B cell (primary cell): ENCODE results near the gene FRMD4A. TPM values are rescaled to one million over a fixed set of nuclear protein-coding genes. Genes with fewer than 3 reads are reported as not detected.

ENCODE experiments used
- ATAC-seq: fragments of 200-7000 bp; cut with Tn5 transposase; one replicate; pipeline ENCODE4 v1.10.0; 2021; ENCODE audit warnings: low read depth, mild to moderate bottlenecking, moderate number of reproducible peaks, moderate library complexity
- CTCF ChIA-PET: fragments of 350-600 bp; sonication (Branson Sonifier 250); formaldehyde crosslinking; loops from one replicate; lab custom pipeline; 2021; ENCODE audit warnings: antibody characterized with exemption, inconsistent platforms; lab: Charles Lee
- POLR2A ChIA-PET: fragments of 350-600 bp; sonication (Branson Sonifier 250); formaldehyde crosslinking; loops from one replicate; lab custom pipeline; 2021; ENCODE audit warnings: antibody characterized with exemption; lab: Charles Lee
- DNase-seq: peaks from one replicate; pipeline ENCODE4 v3.0.0; 2013
- H2AFZ ChIP-seq: 2 replicates; pipeline ENCODE4 v1.6.1; 2012; ENCODE audit warnings: mild to moderate bottlenecking, low read depth, low read length; ENCODE audit not compliant: insufficient read depth, poor library complexity, severe bottlenecking
- H3K27ac ChIP-seq, 2 donors: 1 replicate in 1 of 2; 2 replicates in 1 of 2; pipeline ENCODE4 v1.5.1; 2012 to 2013; ENCODE audit warnings: low read length in 2 of 2, mild to moderate bottlenecking in 2 of 2, moderate library complexity in 1 of 2
- H3K27me3 ChIP-seq, 4 experiments: fragments of 200-600 bp in 1 of 4; sonication (generic) in 1 of 4; replicated peaks in 1 of 4; 1 replicate in 2 of 4; 2 replicates in 2 of 4; pipeline versions ENCODE4 v1.6.1 to v1.7.0; 2013 to 2016; ENCODE audit warnings: low read length in 3 of 4, mild to moderate bottlenecking in 2 of 4, mixed read lengths in 1 of 4, moderate library complexity in 1 of 4; ENCODE audit not compliant: insufficient read depth in 4 of 4, control insufficient read depth in 3 of 4; ENCODE audit errors: control extremely low read depth in 1 of 4
- H3K36me3 ChIP-seq, 2 experiments: replicated peaks in 1 of 2; 1 replicate in 1 of 2; 2 replicates in 1 of 2; pipeline versions ENCODE4 v1.6.1 to v1.7.1; 2013; ENCODE audit warnings: low read length in 1 of 2; ENCODE audit not compliant: insufficient read depth in 2 of 2, control insufficient read depth in 1 of 2; ENCODE audit errors: control extremely low read depth in 1 of 2, extremely low read depth in 1 of 2
- H3K4me1 ChIP-seq, 2 donors: fragments of 200-600 bp in 1 of 2; sonication (generic) in 1 of 2; 1 replicate in 1 of 2; 2 replicates in 1 of 2; pipeline versions ENCODE4 v1.5.1 to v1.6.1; 2013 to 2017; ENCODE audit warnings: low read length in 2 of 2; ENCODE audit not compliant: control insufficient read depth in 2 of 2, insufficient read depth in 2 of 2
- H3K4me2 ChIP-seq: replicated peaks from 2 replicates; pipeline ENCODE3; 2012; ENCODE audit warnings: mild to moderate bottlenecking, low read depth, low read length; ENCODE audit not compliant: poor library complexity, severe bottlenecking
- H3K4me3 ChIP-seq, 5 experiments: fragments of 200-600 bp in 1 of 5; sonication (generic) in 1 of 5; 1 replicate in 3 of 5; 2 replicates in 2 of 5; pipeline versions ENCODE4 v1.5.1 to v1.7.0; 2011 to 2016; ENCODE audit warnings: low read length in 4 of 5, mild to moderate bottlenecking in 4 of 5, low read depth in 2 of 5, control low read depth in 1 of 5, moderate library complexity in 1 of 5; ENCODE audit not compliant: insufficient read depth in 1 of 5; ENCODE audit errors: control extremely low read depth in 1 of 5, extremely low read depth in 1 of 5
- H3K79me2 ChIP-seq: fragments of 200-600 bp; sonication (generic); one replicate; pipeline ENCODE4 v1.6.0; 2016; ENCODE audit warnings: low read length; ENCODE audit not compliant: control insufficient read depth, insufficient read depth
- H3K9ac ChIP-seq: fragments of 200-600 bp; sonication (generic); 2 replicates; pipeline ENCODE4 v1.6.1; 2017; ENCODE audit warnings: mild to moderate bottlenecking, low read length, moderate library complexity
- H3K9me3 ChIP-seq, 3 donors: one replicate each; pipeline versions ENCODE4 v1.6.1 to v1.7.1; 2013; ENCODE audit warnings: low read length in 2 of 3; ENCODE audit not compliant: control insufficient read depth in 2 of 3, insufficient read depth in 1 of 3; ENCODE audit errors: control extremely low read depth in 1 of 3
- H4K20me1 ChIP-seq: 2 replicates; pipeline ENCODE4 v1.6.0; 2012; ENCODE audit warnings: mild to moderate bottlenecking, low read length; ENCODE audit not compliant: insufficient read depth, control insufficient read depth, poor library complexity, severe bottlenecking
- H3K27ac Mint-ChIP-seq: one replicate; pipeline ENCODE4 v1.8.0; 2021; ENCODE audit warnings: mixed read lengths
- H3K27me3 Mint-ChIP-seq: one replicate; pipeline ENCODE4 v1.8.0; 2021; ENCODE audit warnings: mixed read lengths
- H3K4me1 Mint-ChIP-seq: one replicate; pipeline ENCODE4 v1.8.0; 2021; ENCODE audit warnings: mixed read lengths
- H3K4me3 Mint-ChIP-seq: one replicate; pipeline ENCODE4 v1.8.0; 2021; ENCODE audit warnings: mixed read lengths
- H3K9me3 Mint-ChIP-seq: one replicate; pipeline ENCODE4 v1.8.0; 2022; ENCODE audit warnings: mixed read lengths; ENCODE audit not compliant: insufficient read depth
- EZH2 ChIP-seq: IDR thresholded peaks from 2 replicates; pipeline ENCODE4 v1.6.1; 2012; ENCODE audit warnings: borderline replicate concordance, low read depth, mild to moderate bottlenecking, moderate library complexity, low read length; ENCODE audit not compliant: insufficient read depth, poor library complexity, severe bottlenecking
- WGBS: methylation state at CpG from one replicate; pipeline ENCODE4 v1.1.5; 2013; ENCODE audit warnings: missing lambda C conversion rate; ENCODE audit not compliant: insufficient coverage; 5-methylcytosine and 5-hydroxymethylcytosine counted together
- intact Hi-C: fragments of 100-400 bp; cut with micrococcal nuclease; formaldehyde crosslinking; loops from one replicate; pipeline ENCODE4 v1.10.0; 2022
- polyA plus RNA-seq: library from polyadenylated mRNA; depleted of rRNA; stranded (reverse); fragments of >200 nt; gene quantifications from 2 replicates; pipeline ENCODE4 v1.2.3, GENCODE V29; 2012
- total RNA-seq, 2 donors: library from RNA; stranded (reverse); fragments of 120-200 nt in 1 of 2; gene quantifications; 1 replicate in 1 of 2; 2 replicates in 1 of 2; pipeline versions ENCODE4 v1.2.3 to v1.2.4, GENCODE V29; 2013 to 2022
- TF ChIP-seq, protein P1 (sequence below): fragments of 200-600 bp; IDR thresholded peaks from one replicate; pipeline ENCODE4 v1.8.0; 2022; ENCODE audit warnings: antibody characterized with exemption, mild to moderate bottlenecking

Gene FRMD4A
- total and polyA plus RNA-seq, 2 donors (not counting 1 experiment from before 2014, with no cell fraction given): 0.76 to 3.4 TPM

DNA sequence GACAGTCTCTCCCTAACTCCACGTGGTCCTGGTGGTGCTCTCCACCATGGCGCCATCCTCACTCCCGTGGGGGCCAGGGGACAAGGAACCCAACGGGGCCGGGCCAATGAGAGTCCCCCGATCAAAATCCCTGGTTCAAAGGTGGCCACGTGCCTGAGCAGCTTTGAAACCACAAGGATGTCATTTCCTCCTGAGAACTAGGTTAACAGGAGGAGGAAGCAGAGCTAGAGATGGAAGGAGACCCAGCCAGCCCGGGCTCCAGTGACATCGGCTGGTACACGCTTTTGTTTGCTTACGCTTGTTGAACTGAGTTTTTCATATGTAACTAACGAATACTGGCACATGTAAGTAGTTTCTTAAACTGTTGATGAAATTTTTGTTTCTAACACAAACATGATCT, 682.3 kb downstream of the FRMD4A start:
- intact Hi-C loops: no loop called here
- POLR2A ChIA-PET: interaction anchor here (0.6 kb wide), 1 partner anchor 157 kb away, joined by 3 read pairs; no protein-coding TSS in a partner anchor
- Mint-ChIP-seq H3K4me1 (no peaks in the 10 kb centered on the region), H3K27ac (no peak overlapping the region), H3K9me3 (no peaks in the 10 kb centered on the region), H3K27me3 (no peaks in the 10 kb centered on the region), H3K4me3 (no peak overlapping the region)
- CTCF ChIA-PET: interaction anchor here (0.7 kb wide), 1 partner anchor 134 kb away, joined by 4 read pairs; no protein-coding TSS in a partner anchor
- Histone ChIP-seq H2AFZ (no peak overlapping the region), H3K79me2 (no peaks in the 10 kb centered on the region), H3K27ac (no peak overlapping the region), H3K4me1 (no peaks in the 10 kb centered on the region), H3K9me3 (no peaks in the 10 kb centered on the region), H3K4me3 (no peak overlapping the region), H3K9ac (no peak overlapping the region), H4K20me1 (no peaks in the 10 kb centered on the region), H3K36me3 (peaks cover 0 to 19% of the 10 kb centered on the region in 2 experiments), H3K27me3 (no peaks in the 10 kb centered on the region), H3K4me2 (no peak overlapping the region)
- ATAC-seq: no peak
- no peak for DNase-seq
- WGBS: 84% methylated on average over 10 of the region's 12 CpGs
- no peak for TF ChIP-seq EZH2
- TF ChIP-seq, protein P1, sequence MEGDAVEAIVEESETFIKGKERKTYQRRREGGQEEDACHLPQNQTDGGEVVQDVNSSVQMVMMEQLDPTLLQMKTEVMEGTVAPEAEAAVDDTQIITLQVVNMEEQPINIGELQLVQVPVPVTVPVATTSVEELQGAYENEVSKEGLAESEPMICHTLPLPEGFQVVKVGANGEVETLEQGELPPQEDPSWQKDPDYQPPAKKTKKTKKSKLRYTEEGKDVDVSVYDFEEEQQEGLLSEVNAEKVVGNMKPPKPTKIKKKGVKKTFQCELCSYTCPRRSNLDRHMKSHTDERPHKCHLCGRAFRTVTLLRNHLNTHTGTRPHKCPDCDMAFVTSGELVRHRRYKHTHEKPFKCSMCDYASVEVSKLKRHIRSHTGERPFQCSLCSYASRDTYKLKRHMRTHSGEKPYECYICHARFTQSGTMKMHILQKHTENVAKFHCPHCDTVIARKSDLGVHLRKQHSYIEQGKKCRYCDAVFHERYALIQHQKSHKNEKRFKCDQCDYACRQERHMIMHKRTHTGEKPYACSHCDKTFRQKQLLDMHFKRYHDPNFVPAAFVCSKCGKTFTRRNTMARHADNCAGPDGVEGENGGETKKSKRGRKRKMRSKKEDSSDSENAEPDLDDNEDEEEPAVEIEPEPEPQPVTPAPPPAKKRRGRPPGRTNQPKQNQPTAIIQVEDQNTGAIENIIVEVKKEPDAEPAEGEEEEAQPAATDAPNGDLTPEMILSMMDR: no peak

DNA sequence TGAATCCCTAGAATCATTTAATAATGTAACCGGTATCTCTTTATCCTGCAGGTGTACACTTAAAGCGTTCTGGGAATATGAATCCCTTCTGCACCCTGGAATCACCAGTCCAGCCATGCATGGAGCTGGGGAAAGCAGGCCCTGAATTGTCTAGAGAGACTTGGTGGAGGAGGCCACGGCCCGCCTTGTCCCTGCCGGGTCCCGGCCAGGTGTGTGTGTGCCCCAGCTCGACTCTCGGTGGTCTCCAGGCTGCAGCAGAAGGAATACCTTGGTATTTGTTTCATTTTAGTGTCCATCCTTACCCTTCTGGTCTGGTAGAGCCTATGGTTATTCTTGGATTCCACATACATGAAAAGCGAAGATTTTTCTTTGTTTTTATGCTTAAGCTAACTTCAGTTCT, 685.9 kb downstream of the FRMD4A start:
- POLR2A ChIA-PET: no interaction called here
- intact Hi-C loops: no loop called here

More for the DNA sequence above, 685.9 kb downstream of the FRMD4A start:
- DNase-seq (no peak), ATAC-seq (no peak)
- H3K27me3 Mint-ChIP-seq: no peaks in the 10 kb centered on the region
- Histone ChIP-seq H3K27ac (no peak overlapping the region), H4K20me1 (no peaks in the 10 kb centered on the region), H3K4me2 (no peak overlapping the region), H3K79me2 (no peaks in the 10 kb centered on the region), H3K9me3 (peaks cover 7 to 14% (median 8%) of the 10 kb centered on the region in 3 donors), H3K9ac (no peak overlapping the region), H3K27me3 (no peaks in the 10 kb centered on the region), H3K4me3 (no peak overlapping the region), H3K36me3 (peaks cover 2 to 30% of the 10 kb centered on the region in 2 experiments), H2AFZ (no peak overlapping the region), H3K4me1 (no peaks in the 10 kb centered on the region)
- CTCF ChIA-PET: no interaction called here
- WGBS: 100% methylated on average over 6 of the region's 9 CpGs
- TF ChIP-seq, protein P1: no peak
- TF ChIP-seq EZH2: no peak
- no peak overlapping the region for H3K27ac Mint-ChIP-seq
- peaks cover 11% of the 10 kb centered on the region for H3K9me3 Mint-ChIP-seq
- H3K4me1 Mint-ChIP-seq: no peaks in the 10 kb centered on the region
- no peak overlapping the region for H3K4me3 Mint-ChIP-seq
